Gastrocnemius medialis (tissue), 4 donors: Measurements from ENCODE around the gene PSMC1. TPM values are rescaled to one million over a fixed set of nuclear protein-coding genes. Genes with fewer than 3 reads are reported as not detected.
"Not testable (repeated sequence)": the region's sequence is repeated elsewhere in the genome, so short reads cannot be mapped to it uniquely, and the experiment has no call there.

Experiments
- ATAC-seq, 2 donors: fragments of 150-250 bp; one replicate each; pipeline ENCODE4 v1.9.1; 2016
- DNase-seq, 2 donors: peaks; one replicate each; pipeline ENCODE4 v3.0.0-alpha.2; 2019
- H3K27ac ChIP-seq, 4 donors: fragments of 200-600 bp; sonication (generic); 1 replicate in 1 of 4; 2 replicates in 3 of 4; pipeline ENCODE4 v1.5.1; 2016 to 2018; ENCODE audit warnings: mild to moderate bottlenecking in 2 of 4, moderate library complexity in 1 of 4
- H3K27me3 ChIP-seq, 3 donors: fragments of 200-600 bp; sonication (generic) in 2 of 3; 1 replicate in 1 of 3; 2 replicates in 2 of 3; pipeline versions ENCODE4 v1.5.1 to v1.6.0; 2016 to 2019; ENCODE audit warnings: mild to moderate bottlenecking in 1 of 3, moderate library complexity in 1 of 3
- H3K36me3 ChIP-seq, 2 donors: fragments of 200-600 bp; sonication (generic) in 1 of 2; one replicate each; pipeline ENCODE4 v1.5.1; 2017 to 2018
- H3K4me1 ChIP-seq, 2 donors: fragments of 200-600 bp; sonication (generic) in 1 of 2; one replicate each; pipeline ENCODE4 v1.5.1; 2016 to 2017; ENCODE audit warnings: mild to moderate bottlenecking in 2 of 2
- H3K4me3 ChIP-seq, 4 donors: fragments of 200-600 bp; sonication (generic) in 3 of 4; 1 replicate in 1 of 4; 2 replicates in 3 of 4; pipeline ENCODE4 v1.5.1; 2016 to 2019; ENCODE audit warnings: mild to moderate bottlenecking in 2 of 4
- H3K9me3 ChIP-seq, 3 donors: fragments of 200-600 bp; sonication (generic) in 2 of 3; 1 replicate in 1 of 3; 2 replicates in 2 of 3; pipeline ENCODE4 v1.5.1; 2016 to 2019
- CTCF ChIP-seq, 5 experiments: fragments of 450-650 bp in 3 of 5; fragments of 200-600 bp in 2 of 5; sonication (generic) in 2 of 5; IDR thresholded peaks in 4 of 5; conservative IDR thresholded peaks in 1 of 5; 1 replicate in 4 of 5; 2 replicates in 1 of 5; pipeline ENCODE4 v1.5.1; 2016 to 2019; ENCODE audit warnings: antibody characterized with exemption in 5 of 5, mild to moderate bottlenecking in 3 of 5, moderate library complexity in 3 of 5
- POLR2A ChIP-seq, 2 donors: fragments of 450-650 bp; IDR thresholded peaks; one replicate each; pipeline ENCODE4 v1.6.1; 2017; ENCODE audit warnings: antibody characterized with exemption in 2 of 2, mild to moderate bottlenecking in 2 of 2, moderate library complexity in 2 of 2
- in situ Hi-C, 4 donors: fragments of 200-750 bp; cut with MboI; loops; one replicate each; pipeline versions ENCODE4 v1.15.0 to v1.8.0; 2017; ENCODE audit warnings: low sequenced_read_pairs in 4 of 4
- intact Hi-C: fragments of 100-400 bp; cut with DNase I; formaldehyde crosslinking; loops from one replicate; pipeline ENCODE4 v1.15.1; 2023; ENCODE audit warnings: low total_unique reads
- total RNA-seq, 4 donors: library from RNA; depleted of rRNA; stranded (reverse); fragments of >200 nt; gene quantifications; one replicate each; pipeline versions ENCODE4 v1.1.0 to v1.2.3, GENCODE V29; 2016

The PSMC1 gene
- total RNA-seq, 4 donors from 2014 or later = 374 to 642 (median 528) TPM

- peaks cover 4 to 16% (median 7%) of the 10 kb centered on the region in 3 donors for H3K27me3 ChIP-seq
- H3K4me3 ChIP-seq = no peak overlapping the region
- no peak overlapping the region for H3K27ac ChIP-seq
- TF ChIP-seq POLR2A (IDR thresholded peaks at IDR 0.05) (no peak), CTCF (IDR thresholded peaks at IDR 0.05 in 4 of 5, conservative IDR thresholded peaks at IDR 0.05 in 1 of 5) (peak; percentile 40 to 70 (median 66))
- ATAC-seq (no peak), DNase-seq (peak in 1 of 2 donors; percentile 9)
- in situ Hi-C loops = loop anchor here in 1 of 4 donors (25.0 kb wide), 1 partner anchor 248 kb away; no protein-coding TSS in a partner anchor
- intact Hi-C loops = no loop called here
- peaks cover 0 to 19% (median 9%) of the 10 kb centered on the region in 3 donors for H3K9me3 ChIP-seq
- H3K4me1 ChIP-seq = no peaks in the 10 kb centered on the region
- no peaks in the 10 kb centered on the region for H3K36me3 ChIP-seq
Observed at GRCh38 chr14:90235179-90235976, 21.0 kb upstream of the PSMC1 start.

- TF ChIP-seq CTCF (IDR thresholded peaks at IDR 0.05 in 4 of 5, conservative IDR thresholded peaks at IDR 0.05 in 1 of 5) = no peak
- TF ChIP-seq POLR2A (IDR thresholded peaks at IDR 0.05) = no peak
- ATAC-seq (no peak), DNase-seq (no peak)
- peak overlapping the region in 1 of 4 donors; percentile 15 for H3K4me3 ChIP-seq
- H3K27ac ChIP-seq = no peak overlapping the region
- no peaks in the 10 kb centered on the region for H3K4me1 ChIP-seq
- peaks cover 4 to 16% (median 7%) of the 10 kb centered on the region in 3 donors for H3K27me3 ChIP-seq
- no peaks in the 10 kb centered on the region for H3K36me3 ChIP-seq
- H3K9me3 ChIP-seq = peaks cover 0 to 19% (median 9%) of the 10 kb centered on the region in 3 donors
- intact Hi-C loops (no loop called here), in situ Hi-C loops (loop anchor here in 1 of 4 donors (25.0 kb wide), 1 partner anchor 252 kb away; no protein-coding TSS in a partner anchor)
Observed at GRCh38 chr14:90239139-90239538, 17.2 kb upstream of the PSMC1 start.

- Histone ChIP-seq H3K27me3 (peaks cover 0 to 4% (median 0%) of the 10 kb centered on the region in 3 donors), H3K4me3 (no peak overlapping the region), H3K9me3 (peaks cover 0 to 19% (median 9%) of the 10 kb centered on the region in 3 donors), H3K27ac (no peak overlapping the region), H3K4me1 (no peaks in the 10 kb centered on the region), H3K36me3 (no peaks in the 10 kb centered on the region)
- DNase-seq (no peak), ATAC-seq (no peak)
- intact Hi-C loops = no loop called here
- in situ Hi-C loops = loop anchor here in 1 of 4 donors (25.0 kb wide), 1 partner anchor 255 kb away; no protein-coding TSS in a partner anchor
- TF ChIP-seq CTCF (IDR thresholded peaks at IDR 0.05 in 4 of 5, conservative IDR thresholded peaks at IDR 0.05 in 1 of 5) (no peak), POLR2A (IDR thresholded peaks at IDR 0.05) (no peak)
Observed at GRCh38 chr14:90242444-90242843, 13.9 kb upstream of the PSMC1 start.

GRCh38 chr14:90246936-90247335 is 9.4 kb upstream of the PSMC1 start:
- H3K27me3 ChIP-seq = no peaks in the 10 kb centered on the region
- no peaks in the 10 kb centered on the region for H3K9me3 ChIP-seq
- no peaks in the 10 kb centered on the region for H3K4me1 ChIP-seq
- no peak overlapping the region for H3K27ac ChIP-seq
- H3K4me3 ChIP-seq = no peak overlapping the region
- H3K36me3 ChIP-seq = no peaks in the 10 kb centered on the region
- DNase-seq = no peak
- in situ Hi-C loops = loop anchor here in 1 of 4 donors (25.0 kb wide), 1 partner anchor 260 kb away; no protein-coding TSS in a partner anchor
- TF ChIP-seq CTCF (IDR thresholded peaks at IDR 0.05 in 4 of 5, conservative IDR thresholded peaks at IDR 0.05 in 1 of 5) (no peak), POLR2A (IDR thresholded peaks at IDR 0.05) (no peak)
- intact Hi-C loops = no loop called here
- ATAC-seq = no peak

GRCh38 chr14:90247441-90247840 is 8.9 kb upstream of the PSMC1 start:
- H3K27ac ChIP-seq, H3K36me3 ChIP-seq, H3K27me3 ChIP-seq, H3K4me1 ChIP-seq, DNase-seq, intact Hi-C loops, ATAC-seq, H3K4me3 ChIP-seq, H3K9me3 ChIP-seq: not testable (repeated sequence)
- in situ Hi-C loops = loop anchor here in 1 of 4 donors (25.0 kb wide), 1 partner anchor 260 kb away; no protein-coding TSS in a partner anchor
